IMR-90 (cell line): ENCODE data around the gene FNIP1. TPM values are rescaled to one million over a fixed set of nuclear protein-coding genes. Genes with fewer than 3 reads are reported as not detected.

Experiments used
- ATAC-seq: fragments of 200-7000 bp; cut with Tn5 transposase; 2 replicates; pipeline ENCODE4 v1.9.1; 2020; ENCODE audit warnings: low read depth, mild to moderate bottlenecking, moderate library complexity
- BruUV-seq: library from RNA; stranded (reverse); fragments of 400-500 nt; replicated peaks from 2 replicates; lab custom pipeline; 2021; lab: Mats Ljungman, UMichigan
- CTCF ChIA-PET: fragments of 300-600 bp; formaldehyde crosslinking; extraction: SDS; loops from one replicate; lab custom pipeline; 2021; ENCODE audit warnings: antibody characterized with exemption; lab: Yijun Ruan, JAX
- POLR2A ChIA-PET: fragments of 300-600 bp; sonication (Branson Sonifier 250); formaldehyde crosslinking; loops from one replicate; lab custom pipeline; 2022; ENCODE audit warnings: antibody characterized with exemption; ENCODE audit not compliant: unreplicated experiment; lab: Charles Lee
- DNase-seq: peaks from one replicate; pipeline ENCODE4 v3.0.0; 2013
- H2AFZ ChIP-seq: replicated peaks from 2 replicates; pipeline ENCODE3; 2013; ENCODE audit warnings: low read length, mild to moderate bottlenecking; ENCODE audit not compliant: poor library complexity
- H2AK5ac ChIP-seq: 2 replicates; pipeline ENCODE4 v1.6.1; 2013; ENCODE audit warnings: low read depth, low read length, inconsistent platforms
- H2AK9ac ChIP-seq: replicated peaks from 2 replicates; pipeline ENCODE3; 2013; ENCODE audit warnings: mild to moderate bottlenecking, low read depth, low read length, moderate library complexity; ENCODE audit not compliant: poor library complexity
- H2BK120ac ChIP-seq: 2 replicates; pipeline ENCODE4 v1.6.1; 2013; ENCODE audit warnings: low read depth, low read length, inconsistent platforms
- H2BK15ac ChIP-seq: 3 replicates; pipeline ENCODE4 v1.6.1; 2013; ENCODE audit warnings: low read depth, low read length, inconsistent platforms
- H2BK20ac ChIP-seq: 2 replicates; pipeline ENCODE4 v1.6.1; 2013; ENCODE audit warnings: low read depth, mild to moderate bottlenecking, inconsistent platforms, low read length, moderate library complexity
- H2BK5ac ChIP-seq: 2 replicates; pipeline ENCODE4 v1.6.1; 2013; ENCODE audit warnings: mild to moderate bottlenecking, low read depth, low read length, inconsistent platforms; ENCODE audit not compliant: poor library complexity, severe bottlenecking
- H3K14ac ChIP-seq: replicated peaks from 2 replicates; pipeline ENCODE4 v1.6.1; 2013; ENCODE audit warnings: low read depth, low read length, inconsistent platforms
- H3K18ac ChIP-seq: 2 replicates; pipeline ENCODE4 v1.6.1; 2013; ENCODE audit warnings: low read depth, low read length, control low read depth
- H3K23ac ChIP-seq: 2 replicates; pipeline ENCODE4 v1.6.1; 2013; ENCODE audit warnings: low read depth, low read length, inconsistent platforms
- H3K27ac ChIP-seq: 2 replicates; pipeline ENCODE4 v1.5.1; 2013; ENCODE audit warnings: mild to moderate bottlenecking, control low read depth, low read length; ENCODE audit not compliant: insufficient read depth
- H3K27me3 ChIP-seq: 2 replicates; pipeline ENCODE4 v1.6.1; 2013; ENCODE audit warnings: low read length; ENCODE audit not compliant: control insufficient read depth, insufficient read depth
- H3K36me3 ChIP-seq: 2 replicates; pipeline ENCODE4 v1.6.1; 2013; ENCODE audit warnings: low read length, mixed read lengths; ENCODE audit not compliant: control insufficient read depth, insufficient read depth
- H3K4ac ChIP-seq: 2 replicates; pipeline ENCODE4 v1.6.1; 2013; ENCODE audit warnings: low read depth, low read length, inconsistent platforms
- H3K4me1 ChIP-seq: 2 replicates; pipeline ENCODE4 v1.6.1; 2013; ENCODE audit warnings: low read length, mixed read lengths; ENCODE audit not compliant: control insufficient read depth, insufficient read depth
- H3K4me2 ChIP-seq: 2 replicates; pipeline ENCODE4 v1.6.1; 2013; ENCODE audit warnings: low read depth, mild to moderate bottlenecking, control low read depth, low read length, moderate library complexity
- H3K4me3 ChIP-seq: 2 replicates; pipeline ENCODE4 v1.5.1; 2013; ENCODE audit warnings: low read depth, mild to moderate bottlenecking, control low read depth, low read length, moderate library complexity; ENCODE audit not compliant: insufficient read depth
- H3K56ac ChIP-seq: 2 replicates; pipeline ENCODE4 v1.6.1; 2013; ENCODE audit warnings: low read length, inconsistent platforms; ENCODE audit not compliant: insufficient read depth; ENCODE audit errors: extremely low read depth
- H3K79me1 ChIP-seq, 2 experiments: 2 replicates each; pipeline ENCODE4 v1.6.1; 2013; ENCODE audit warnings: low read length in 2 of 2, inconsistent platforms in 1 of 2, low read depth in 1 of 2
- H3K9ac ChIP-seq: 2 replicates; pipeline ENCODE4 v1.6.1; 2013; ENCODE audit warnings: low read depth, low read length, control low read depth
- H3K9me1 ChIP-seq: 2 replicates; pipeline ENCODE4 v1.6.1; 2013; ENCODE audit warnings: low read length, inconsistent platforms; ENCODE audit not compliant: insufficient read depth
- H3K9me3 ChIP-seq: 2 replicates; pipeline ENCODE4 v1.6.1; 2013; ENCODE audit warnings: low read length; ENCODE audit not compliant: control insufficient read depth, insufficient read depth
- H4K20me1 ChIP-seq: 2 replicates; pipeline ENCODE4 v1.6.1; 2013; ENCODE audit warnings: low read length, inconsistent platforms; ENCODE audit not compliant: insufficient read depth
- H4K5ac ChIP-seq: 2 replicates; pipeline ENCODE4 v1.6.1; 2013; ENCODE audit warnings: mild to moderate bottlenecking, low read depth, low read length, control low read depth
- H4K8ac ChIP-seq, 2 experiments: 2 replicates each; pipeline ENCODE4 v1.6.1; 2013; ENCODE audit warnings: low read depth in 2 of 2, low read length in 2 of 2, control low read depth in 1 of 2, inconsistent platforms in 1 of 2
- H4K91ac ChIP-seq: 2 replicates; pipeline ENCODE4 v1.6.1; 2013; ENCODE audit warnings: low read depth, low read length, inconsistent platforms; ENCODE audit not compliant: insufficient read depth
- CEBPB ChIP-seq: IDR thresholded peaks from 2 replicates; pipeline ENCODE4 v1.6.1; 2012; ENCODE audit warnings: low read depth, low read length, improper control_type of control experiment
- CHD1 ChIP-seq: IDR thresholded peaks from 2 replicates; pipeline ENCODE4 v1.6.1; 2012; ENCODE audit warnings: low read depth, low read length, improper control_type of control experiment
- CTCF ChIP-seq: conservative IDR thresholded peaks from 2 replicates; pipeline ENCODE4 v1.5.1; 2012; ENCODE audit warnings: mild to moderate bottlenecking, low read depth, low read length, improper control_type of control experiment
- ELK1 ChIP-seq: fragments of 150-350 bp; IDR thresholded peaks from 2 replicates; pipeline ENCODE4 v1.6.1; 2016; ENCODE audit warnings: low read depth, mild to moderate bottlenecking, low read length, moderate library complexity, borderline replicate concordance
- FOS ChIP-seq: fragments of 150-350 bp; IDR thresholded peaks from 2 replicates; pipeline ENCODE4 v1.6.1; 2016; ENCODE audit warnings: low read depth, low read length
- MAZ ChIP-seq: IDR thresholded peaks from 2 replicates; pipeline ENCODE4 v1.6.1; 2012; ENCODE audit warnings: low read depth, mild to moderate bottlenecking, low read length, improper control_type of control experiment, moderate library complexity, borderline replicate concordance
- NFE2L2 ChIP-seq: fragments of 150-350 bp; IDR thresholded peaks from 2 replicates; pipeline ENCODE4 v1.6.1; 2016; ENCODE audit warnings: low read depth, mild to moderate bottlenecking, low read length
- POLR2A ChIP-seq: IDR thresholded peaks from 2 replicates; pipeline ENCODE4 v1.6.1; 2012; ENCODE audit warnings: mild to moderate bottlenecking, low read depth, low read length
- RCOR1 ChIP-seq: IDR thresholded peaks from 2 replicates; pipeline ENCODE4 v1.6.1; 2012; ENCODE audit warnings: mild to moderate bottlenecking, low read length, improper control_type of control experiment; ENCODE audit not compliant: insufficient replicate concordance
- RFX5 ChIP-seq: IDR thresholded peaks from 2 replicates; pipeline ENCODE4 v1.8.0; 2012; ENCODE audit warnings: low read depth, mild to moderate bottlenecking, low read length, moderate library complexity
- USF2 ChIP-seq: fragments of 150-350 bp; IDR thresholded peaks from 2 replicates; pipeline ENCODE4 v1.6.1; 2017; ENCODE audit warnings: mild to moderate bottlenecking, antibody characterized with exemption, low read length, low read depth
- WGBS, 2 experiments: methylation state at CpG; one replicate each; pipeline versions ENCODE4 v1.1.5 to v1.1.7; 2013; ENCODE audit warnings: missing lambda C conversion rate in 2 of 2; ENCODE audit not compliant: insufficient read length in 1 of 2; ENCODE audit errors: extremely low coverage in 2 of 2; 5-methylcytosine and 5-hydroxymethylcytosine counted together
- dilution Hi-C: fragments of 300-500 bp; cut with HindIII; formaldehyde crosslinking; loops from one replicate; pipeline ENCODE4 v1.14.3; 2018; ENCODE audit warnings: low sequenced_read_pairs; ENCODE audit not compliant: unreplicated experiment
- in situ Hi-C: fragments of 300-500 bp; cut with MboI; formaldehyde crosslinking; loops from 3 replicates; pipeline ENCODE4 v1.14.3; 2019; ENCODE audit warnings: low sequenced_read_pairs, inconsistent platforms, mixed read lengths
- intact Hi-C: fragments of 100-400 bp; cut with micrococcal nuclease; formaldehyde crosslinking; loops from 2 replicates; pipeline ENCODE4 v1.10.0; 2022
- polyA plus RNA-seq, 3 experiments: library from polyadenylated mRNA; depleted of rRNA; stranded (reverse); fragments of >200 nt; gene quantifications; 2 replicates each; pipeline ENCODE4 v1.2.3, GENCODE V29; 2012; ENCODE audit warnings: low replicate concordance in 1 of 3
- total RNA-seq: library from RNA; depleted of rRNA; stranded (reverse); fragments of >200 nt; gene quantifications from 2 replicates; pipeline ENCODE4 v1.2.3, GENCODE V29; 2012

FNIP1 gene
- total and polyA plus RNA-seq, 2 of the 4 experiments (the other 2 are of a cell fraction): 5.6 to 34.1 TPM

DNA sequence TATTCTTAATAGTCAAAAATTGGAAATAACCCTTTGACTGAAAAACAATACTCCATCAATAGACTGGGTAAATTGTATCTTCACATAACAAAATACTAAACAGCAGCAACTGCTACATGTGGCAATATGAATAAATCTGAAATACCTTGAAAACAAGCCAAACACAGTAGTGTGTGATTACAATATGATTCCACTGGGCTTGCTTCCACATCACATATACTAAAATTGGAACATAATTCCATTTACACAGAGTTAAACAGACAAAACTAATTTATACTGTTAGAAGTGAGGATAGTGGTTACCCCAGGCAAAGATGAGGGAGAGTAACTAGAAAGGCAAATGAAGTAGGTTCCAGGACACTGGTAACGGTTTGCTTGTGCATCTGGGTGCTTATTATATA is 20.4 kb downstream of the FNIP1 start:
- Histone ChIP-seq H3K4ac (no peak overlapping the region), H3K9me1 (peaks cover 3% of the 10 kb centered on the region; the same call in 1 of the 2 replicates), H2AFZ (no peak overlapping the region), H2BK5ac (no peak overlapping the region), H3K4me3 (no peak overlapping the region), H4K8ac (no peak overlapping the region), H2AK5ac (no peak overlapping the region), H3K9ac (no peak overlapping the region), H3K14ac (no peak overlapping the region), H2BK15ac (no peak overlapping the region), H4K91ac (no peak overlapping the region), H3K27me3 (no peaks in the 10 kb centered on the region), H3K18ac (no peak overlapping the region), H3K79me1 (peaks cover 12 to 58% of the 10 kb centered on the region in 2 experiments), H3K56ac (no peak overlapping the region), H4K20me1 (peaks cover 72% of the 10 kb centered on the region), H3K27ac (no peak overlapping the region), H2AK9ac (no peak overlapping the region), H3K4me1 (peaks cover 1% of the 10 kb centered on the region), H2BK20ac (no peak overlapping the region), H3K4me2 (no peak overlapping the region), H3K23ac (no peak overlapping the region), H3K36me3 (no peaks in the 10 kb centered on the region), H4K5ac (no peak overlapping the region), H3K9me3 (no peaks in the 10 kb centered on the region), H2BK120ac (no peak overlapping the region)
- in situ Hi-C loops (no loop called here), intact Hi-C loops (no loop called here), dilution Hi-C loops (no loop called here)
- ATAC-seq: peak; percentile 56
- no TSS peak for BruUV-seq
- CTCF ChIA-PET: no interaction called here
- no peak for DNase-seq
- no CpG with 5 or more reads among the region's 1 CpG for WGBS, 2 experiments
- TF ChIP-seq ELK1: no peak
- TF ChIP-seq NFE2L2: no peak
- TF ChIP-seq FOS: no peak
- TF ChIP-seq CEBPB: no peak
- no peak for TF ChIP-seq POLR2A
- TF ChIP-seq USF2: no peak
- TF ChIP-seq CHD1: no peak
- TF ChIP-seq RFX5: no peak
- TF ChIP-seq CTCF: no peak
- no peak for TF ChIP-seq RCOR1
- TF ChIP-seq MAZ: no peak
- POLR2A ChIA-PET: no interaction called here
